K562 (cell line): Measurements from ENCODE around the gene VIT. TPM values are rescaled to one million over a fixed set of nuclear protein-coding genes. Genes with fewer than 3 reads are reported as not detected.

ENCODE experiments used
- ATAC-seq: fragments of 200-7000 bp; cut with Tn5 transposase; 3 replicates; pipeline ENCODE4 v1.9.1; 2020; ENCODE audit warnings: moderate library complexity
- BruUV-seq: library from RNA; stranded (reverse); fragments of 400-500 nt; replicated peaks from 2 replicates; lab custom pipeline; 2021; lab: Mats Ljungman, UMichigan
- CTCF ChIA-PET: fragments of 300-600 bp; formaldehyde crosslinking; extraction: SDS; loops from one replicate; lab custom pipeline; 2021; ENCODE audit warnings: low intra/inter-chr PET ratio; lab: Yijun Ruan, JAX
- POLR2A ChIA-PET: fragments of 300-600, 350-650 bp; sonication (Branson Sonifier 250); formaldehyde crosslinking; extraction: SDS; loops from one replicate; lab custom pipeline; 2021; ENCODE audit warnings: antibody characterized with exemption, inconsistent platforms; lab: Yijun Ruan, JAX
- DNase-seq, 4 experiments: peaks; one replicate each; pipeline versions ENCODE4 v3.0.0 to v3.0.0-alpha.2; 2011 to 2018; ENCODE audit warnings: low spot score in 3 of 4, mixed read lengths in 3 of 4; ENCODE audit errors: extremely low read depth in 1 of 4
- FAIRE-seq: peaks from 2 replicates; lab custom pipeline; 2011; peaks lifted over from hg19 to GRCh38; lab: Jason Lieb, UNC
- H2AFZ ChIP-seq: 2 replicates; pipeline ENCODE4 v1.6.0; 2011; ENCODE audit warnings: low read depth, low read length, control low read depth, inconsistent platforms
- H3K27ac ChIP-seq: fragments of 200-600 bp; 3 replicates; pipeline ENCODE4 v1.8.0; 2011; ENCODE audit warnings: low read depth, mild to moderate bottlenecking, control low read depth, inconsistent platforms, low read length, moderate library complexity, mixed read lengths; ENCODE audit errors: extremely low read depth
- H3K27me3 ChIP-seq, 2 experiments: fragments of 300-600 bp in 1 of 2; 2 replicates in 1 of 2; 3 replicates in 1 of 2; pipeline versions ENCODE4 v1.6.0 to v1.8.0; 2011; ENCODE audit warnings: inconsistent platforms in 2 of 2, low read length in 2 of 2, mild to moderate bottlenecking in 1 of 2, mixed read lengths in 1 of 2, moderate library complexity in 1 of 2; ENCODE audit not compliant: control insufficient read depth in 2 of 2, insufficient read depth in 2 of 2
- H3K36me3 ChIP-seq: fragments of 300-600 bp; 3 replicates; pipeline ENCODE4 v1.8.0; 2011; ENCODE audit warnings: mild to moderate bottlenecking, low read length, inconsistent platforms; ENCODE audit not compliant: control insufficient read depth, insufficient read depth
- H3K4me1 ChIP-seq, 2 experiments: fragments of 200-600 bp in 1 of 2; replicated peaks in 1 of 2; 2 replicates in 1 of 2; 3 replicates in 1 of 2; pipeline versions ENCODE4 v1.5.1 to v1.8.0; 2011; ENCODE audit warnings: inconsistent platforms in 2 of 2, low read length in 2 of 2, mild to moderate bottlenecking in 1 of 2, mixed read lengths in 1 of 2, moderate library complexity in 1 of 2; ENCODE audit not compliant: control insufficient read depth in 2 of 2, insufficient read depth in 2 of 2
- H3K4me2 ChIP-seq: 2 replicates; pipeline ENCODE4 v1.6.1; 2011; ENCODE audit warnings: low read length, control low read depth, inconsistent platforms, mixed read lengths; ENCODE audit not compliant: insufficient read depth
- H3K4me3 ChIP-seq: fragments of 200-600 bp; sonication (generic), shearing (Covaris generic); 2 replicates; pipeline ENCODE4 v1.5.1; 2016; ENCODE audit warnings: control low read depth, inconsistent platforms
- H3K79me2 ChIP-seq: fragments of 200-600 bp; 3 replicates; pipeline ENCODE4 v1.8.0; 2011; ENCODE audit warnings: low read length, inconsistent platforms; ENCODE audit not compliant: control insufficient read depth, insufficient read depth
- H3K9ac ChIP-seq, 2 experiments: 2 replicates each; pipeline versions ENCODE4 v1.6.0 to v1.6.1; 2011; ENCODE audit warnings: low read depth in 2 of 2, low read length in 2 of 2, control low read depth in 1 of 2, inconsistent platforms in 1 of 2, mild to moderate bottlenecking in 1 of 2, mixed read lengths in 1 of 2; ENCODE audit not compliant: insufficient read depth in 1 of 2
- H3K9me1 ChIP-seq: one replicate; pipeline ENCODE4 v1.6.0; 2011; ENCODE audit warnings: inconsistent platforms, mild to moderate bottlenecking, low read length, moderate library complexity; ENCODE audit not compliant: control insufficient read depth, insufficient read depth
- H3K9me3 ChIP-seq: replicated peaks from 2 replicates; pipeline ENCODE4 v1.5.1; 2011; ENCODE audit warnings: low read depth, low read length, inconsistent platforms; ENCODE audit not compliant: control insufficient read depth, insufficient read depth
- H4K20me1 ChIP-seq: replicated peaks from 2 replicates; pipeline ENCODE4 v1.6.1; 2011; ENCODE audit warnings: low read length, inconsistent platforms, mixed read lengths; ENCODE audit not compliant: control insufficient read depth, insufficient read depth
- BDP1 ChIP-seq: IDR thresholded peaks from 3 replicates; pipeline ENCODE4 v1.6.1; 2011; ENCODE audit not compliant: insufficient read length, insufficient read depth
- CUX1 ChIP-seq: fragments of 200-800 bp; sonication (Bioruptor generic); IDR thresholded peaks from 2 replicates; pipeline ENCODE4 v1.6.1; 2016; ENCODE audit warnings: missing genetic modification characterization, missing compliant biosample characterization
- HDAC8 ChIP-seq: fragments of 450-650 bp; IDR thresholded peaks from 2 replicates; pipeline ENCODE4 v1.6.1; 2016; ENCODE audit warnings: mild to moderate bottlenecking, missing genetic modification characterization, moderate library complexity, missing compliant biosample characterization
- HOMEZ ChIP-seq: fragments of 250-450 bp; sonication (Bioruptor Pico); IDR thresholded peaks from 2 replicates; pipeline ENCODE4 v1.4.0; 2020; ENCODE audit warnings: mild to moderate bottlenecking, moderate library complexity
- ILK ChIP-seq: fragments of 450-650 bp; IDR thresholded peaks from 2 replicates; pipeline ENCODE4 v1.6.1; 2016; ENCODE audit warnings: missing genetic modification characterization, low read depth, mild to moderate bottlenecking, missing compliant biosample characterization, moderate library complexity, borderline replicate concordance
- JUND ChIP-seq, 2 experiments: IDR thresholded peaks; 2 replicates in 1 of 2; 3 replicates in 1 of 2; pipeline ENCODE4 v1.6.1; 2011; ENCODE audit warnings: borderline replicate concordance in 2 of 2, low read depth in 2 of 2, low read length in 2 of 2, improper control_type of control experiment in 1 of 2, missing biosample characterization in 1 of 2, missing genetic modification characterization in 1 of 2, missing genetic modification reagents in 1 of 2
- MCM3 ChIP-seq: fragments of 450-650 bp; IDR thresholded peaks from 2 replicates; pipeline ENCODE4 v1.6.1; 2016
- MLLT1 ChIP-seq, 2 experiments: fragments of 450-650 bp; IDR thresholded peaks; 2 replicates each; pipeline ENCODE4 v1.6.1; 2016
- NEUROD1 ChIP-seq: fragments of 150-350 bp; IDR thresholded peaks from 2 replicates; pipeline ENCODE4 v1.6.1; 2014; ENCODE audit warnings: borderline replicate concordance, low read length, low read depth; ENCODE audit not compliant: partially characterized antibody
- PCBP1 ChIP-seq: fragments of 200-400 bp; formaldehyde crosslinking; IDR thresholded peaks from 2 replicates; pipeline ENCODE4 v1.6.1; 2018; ENCODE audit warnings: mild to moderate bottlenecking, low read depth, low read length; ENCODE audit not compliant: poor library complexity, severe bottlenecking
- RBM22 ChIP-seq: fragments of 200-400 bp; formaldehyde crosslinking; IDR thresholded peaks from 2 replicates; pipeline ENCODE4 v1.6.1; 2018; ENCODE audit warnings: low read length, low read depth; ENCODE audit not compliant: poor library complexity, severe bottlenecking
- TCF7 ChIP-seq: sonication (generic); IDR thresholded peaks from 2 replicates; pipeline ENCODE4 v1.6.1; 2016; ENCODE audit warnings: antibody characterized with exemption, borderline replicate concordance
- ZBTB17 ChIP-seq: fragments of 450-650 bp; formaldehyde crosslinking; IDR thresholded peaks from 2 replicates; pipeline ENCODE4 v1.4.0; 2020; ENCODE audit warnings: mild to moderate bottlenecking
- ZNF133 ChIP-seq: fragments of 250-450 bp; sonication (Bioruptor Pico); IDR thresholded peaks from 2 replicates; pipeline ENCODE4 v1.4.0; 2020; ENCODE audit warnings: mild to moderate bottlenecking
- ZNF239 ChIP-seq: fragments of 250-450 bp; sonication (Bioruptor Pico); IDR thresholded peaks from 2 replicates; pipeline ENCODE4 v1.4.0; 2020; ENCODE audit warnings: mild to moderate bottlenecking
- WGBS: fragments of 100-300 bp; shearing (Covaris generic); methylation state at CpG from one replicate; pipeline ENCODE4 v1.1.6; 2016; ENCODE audit warnings: low coverage, mixed read lengths; ENCODE audit not compliant: insufficient coverage; ENCODE audit errors: missing lambda C conversion rate; 5-methylcytosine and 5-hydroxymethylcytosine counted together
- in situ Hi-C: fragments of 300-500 bp; cut with MboI; formaldehyde crosslinking; loops from 4 replicates; pipeline ENCODE4 v1.15.0; 2018; ENCODE audit warnings: inconsistent platforms, mixed read lengths
- intact Hi-C: fragments of 100-400 bp; cut with micrococcal nuclease; formaldehyde crosslinking; loops from 2 replicates; pipeline ENCODE4 v1.14.2; 2022
- polyA plus RNA-seq, 8 experiments: library from polyadenylated mRNA; depleted of rRNA in 4 of 8; stranded (reverse) in 5 of 8; unstranded in 3 of 8; fragments of >200 nt; fragmentation: Nextera tagmentation in 2 of 8; fragmentation: Illumina TruSeq in 1 of 8; extraction: Ambion mirVana in 2 of 8; extraction: Trizol in 1 of 8; gene quantifications; 2 replicates each; pipeline versions ENCODE4 v1.2.1 to v1.2.3, GENCODE V29; 2011 to 2014; ENCODE audit warnings: inconsistent platforms in 1 of 8, missing spikeins in 1 of 8
- total RNA-seq, 7 experiments: library from RNA; depleted of rRNA in 6 of 7; stranded (reverse); fragments of >200 nt in 6 of 7; fragmentation: Illumina TruSeq in 2 of 7; extraction: Trizol in 2 of 7; gene quantifications; 2 replicates each; pipeline versions ENCODE4 v1.2.1 to v1.2.3, GENCODE V29; 2011 to 2021; ENCODE audit warnings: low replicate concordance in 1 of 7

The VIT gene
- total and polyA plus RNA-seq, 9 of the 15 experiments (the other 6 are each of a cell fraction or from before 2014, with no cell fraction given): not detected

GRCh38 chr2:36777272-36777671 is 80.8 kb downstream of the VIT start:
- Histone ChIP-seq H3K4me1 (no peaks in the 10 kb centered on the region; a peak in 1 of 5 replicates), H3K27ac (no peak overlapping the region), H3K4me3 (no peak overlapping the region), H3K9ac (no peak overlapping the region), H3K79me2 (no peaks in the 10 kb centered on the region), H3K9me3 (no peaks in the 10 kb centered on the region), H3K4me2 (no peak overlapping the region), H2AFZ (no peak overlapping the region), H3K36me3 (no peaks in the 10 kb centered on the region), H4K20me1 (no peaks in the 10 kb centered on the region), H3K9me1 (no peaks in the 10 kb centered on the region), H3K27me3 (peaks cover 13 to 27% of the 10 kb centered on the region in 2 experiments)
- DNase-seq (no peak), FAIRE-seq (no peak), ATAC-seq (no peak)
- CTCF ChIA-PET: no interaction called here
- POLR2A ChIA-PET: no interaction called here
- WGBS: 0% methylated on average over 2 of the region's 2 CpGs
- no TSS peak for BruUV-seq
- in situ Hi-C loops (loop anchor here (25.0 kb wide), 1 partner anchor 1110 kb away; no protein-coding TSS in a partner anchor), intact Hi-C loops (loop anchor here (10.0 kb wide), 1 partner anchor 422 kb away; the partner anchor contains the start of gene CRIM1)
- TF ChIP-seq ZNF239 (CRISPR knock-in tag) (no peak), MCM3 (no peak), RBM22 (no peak), JUND (IDR thresholded peaks at IDR 0.05; ENCODE audit: borderline replicate concordance, low read depth, low read length) (no peak), JUND (tag; IDR thresholded peaks at IDR 0.05; ENCODE audit: borderline replicate concordance, low read depth, low read length) (no peak), HOMEZ (CRISPR knock-in tag) (no peak), TCF7 (no peak), NEUROD1 (no peak), PCBP1 (no peak), BDP1 (no peak), ZBTB17 (CRISPR knock-in tag) (no peak), ZNF133 (CRISPR knock-in tag) (no peak), ILK (tag) (no peak), HDAC8 (tag) (no peak), MLLT1 (IDR thresholded peaks at IDR 0.05) (no peak), CUX1 (CRISPR knock-in tag) (no peak)
